Measurements from ENCODE around the gene NUDT1.

Gene NUDT1

DNA sequence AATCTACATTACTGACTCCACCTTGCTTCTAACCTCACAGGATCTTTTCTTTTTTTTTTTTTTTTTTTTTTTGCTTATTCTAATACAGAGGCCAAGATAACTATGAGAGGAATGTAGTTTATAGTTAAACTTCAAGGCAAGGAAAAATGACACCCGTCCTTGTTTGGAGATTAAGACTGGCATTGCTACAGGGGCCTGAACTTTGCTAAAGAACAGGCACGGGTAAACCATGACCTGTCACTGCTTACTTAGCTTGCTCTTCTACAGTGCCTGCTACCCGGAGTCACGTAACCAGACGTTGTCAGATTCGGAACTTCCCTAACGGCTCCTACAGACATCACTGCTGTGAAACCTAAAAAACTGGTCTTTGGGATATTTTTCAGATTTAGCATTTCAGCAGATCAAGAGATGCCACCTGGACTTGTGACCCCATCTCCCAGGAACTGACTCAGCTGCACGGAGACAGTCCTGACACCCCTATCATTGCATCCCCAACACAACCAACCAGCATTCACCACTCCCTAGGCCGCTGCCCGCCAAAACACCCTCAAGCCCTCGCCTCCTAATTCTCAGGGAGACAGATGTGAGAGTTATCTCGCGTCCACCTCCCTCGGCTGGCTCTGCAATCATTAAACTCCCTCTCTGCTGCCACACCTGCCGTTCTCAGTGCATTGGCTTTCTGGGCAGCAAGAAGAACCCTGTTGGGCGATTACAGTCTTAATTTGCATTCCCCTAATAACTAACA lies 36.8 kb upstream of the NUDT1 start:
- no peak for DNase-seq (ENCODE audit: low read depth)

DNA sequence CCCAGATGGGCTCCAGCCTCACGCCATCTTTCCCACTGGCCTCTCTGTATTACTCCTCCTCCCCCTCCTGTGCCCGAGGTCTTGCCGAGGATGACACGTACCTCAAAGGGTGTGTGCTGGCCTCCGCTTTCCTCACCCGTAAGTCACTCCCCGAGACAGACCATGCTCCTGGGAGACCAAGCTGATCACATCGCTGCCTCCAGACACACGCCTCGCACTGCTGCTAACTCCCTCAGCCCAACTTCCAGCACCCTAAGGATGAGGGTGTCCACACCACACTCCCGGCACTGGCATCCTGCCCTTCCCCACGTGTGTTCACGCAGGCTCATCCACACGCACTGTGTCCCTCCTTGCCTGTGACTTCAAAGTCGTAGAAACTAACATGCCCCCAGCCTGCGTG lies 33.3 kb upstream of the NUDT1 start:
- no peak for DNase-seq (ENCODE audit: low read depth)

DNA sequence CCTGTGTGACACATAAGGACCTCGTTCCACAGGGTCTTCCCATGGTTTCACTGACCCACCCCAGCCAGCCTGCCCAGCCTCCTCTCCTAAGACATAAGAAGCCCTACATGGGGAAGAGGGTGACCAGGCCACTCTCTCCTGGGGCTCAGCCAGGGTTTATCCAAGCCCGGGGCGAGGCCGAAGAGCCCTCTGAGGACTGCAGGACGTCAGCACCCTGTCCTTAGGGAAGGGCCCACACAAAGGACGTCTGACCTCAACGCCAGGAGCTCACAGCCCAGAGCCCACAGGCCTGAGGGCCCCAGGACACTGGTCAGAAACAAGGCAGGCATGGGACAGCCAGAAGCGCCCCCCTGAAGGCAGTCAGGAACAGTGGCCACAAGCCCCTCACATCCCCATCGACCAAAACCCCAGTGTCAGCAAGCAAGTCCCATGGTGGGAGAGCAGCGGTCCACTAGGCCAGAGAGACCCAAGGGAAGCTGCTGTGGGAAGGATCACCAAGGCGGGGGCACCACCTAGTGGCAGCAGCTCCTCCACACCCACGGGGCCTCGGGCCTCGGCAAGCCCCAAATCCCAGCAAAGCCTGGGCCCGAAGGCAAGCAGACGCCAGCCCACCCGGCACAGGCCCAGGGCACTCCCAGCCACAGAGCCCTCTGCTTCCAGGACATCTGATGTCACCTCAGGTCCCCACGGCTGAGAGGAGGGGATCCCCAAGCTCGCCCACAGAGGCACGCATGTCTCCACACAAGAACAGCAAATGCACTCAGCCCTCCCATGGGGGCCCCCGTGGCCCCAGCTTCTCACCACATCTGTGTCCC lies 32.7 kb upstream of the NUDT1 start:
- DNase-seq (ENCODE audit: low read depth): no peak

DNA sequence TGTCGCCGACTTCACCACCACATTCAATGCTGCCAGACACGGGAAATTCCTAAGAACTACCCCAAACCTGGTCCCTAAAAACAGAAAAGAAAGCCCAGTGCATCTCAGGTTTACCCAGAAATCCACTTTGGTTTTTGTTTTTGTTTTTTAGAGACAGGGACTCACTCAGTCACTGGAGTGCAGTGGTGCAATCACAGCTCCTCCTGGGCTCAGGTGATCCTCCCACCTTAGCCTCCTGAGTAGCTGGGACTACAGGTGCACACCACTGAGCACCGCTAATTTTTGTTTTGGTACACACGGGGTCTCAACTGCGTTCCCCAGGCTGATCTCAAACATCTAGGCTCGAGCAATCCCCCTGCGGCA lies 32.1 kb upstream of the NUDT1 start:
- no peak for DNase-seq (ENCODE audit: low read depth)

DNA sequence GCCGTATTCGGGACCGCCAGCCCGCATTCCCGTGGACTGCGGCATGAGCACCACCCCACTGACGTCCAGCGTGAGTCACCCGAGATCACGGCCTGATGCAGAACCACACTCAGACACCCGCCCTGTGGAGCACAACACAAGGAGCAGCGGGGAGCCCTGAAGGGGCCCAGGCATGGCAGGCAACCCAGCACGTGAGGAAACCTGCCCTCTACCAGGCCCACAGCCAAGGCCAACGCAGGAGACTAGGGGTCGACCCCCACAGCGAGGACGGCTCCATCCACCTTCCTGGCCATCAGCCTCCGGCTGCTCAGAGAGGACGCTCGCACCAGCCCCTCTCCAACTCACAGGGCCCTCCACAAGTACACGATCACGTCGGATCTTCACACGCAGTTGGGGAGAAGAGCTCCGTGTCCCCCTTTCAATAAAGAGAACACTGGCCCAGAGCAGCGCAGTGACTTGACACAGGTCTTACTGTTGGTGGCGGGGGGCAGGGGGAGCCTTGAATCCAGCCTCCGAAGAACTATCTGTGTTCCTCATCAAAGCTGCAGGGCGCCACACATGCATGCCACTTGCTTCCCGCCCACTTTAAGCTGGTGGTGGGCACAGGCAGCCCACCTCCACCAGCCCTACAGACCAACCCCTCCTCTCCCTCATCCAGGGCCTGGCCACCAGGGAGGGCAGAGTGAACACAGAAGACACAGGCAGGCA lies 31.3 kb upstream of the NUDT1 start:
- no peak for DNase-seq (ENCODE audit: low read depth)

DNA sequence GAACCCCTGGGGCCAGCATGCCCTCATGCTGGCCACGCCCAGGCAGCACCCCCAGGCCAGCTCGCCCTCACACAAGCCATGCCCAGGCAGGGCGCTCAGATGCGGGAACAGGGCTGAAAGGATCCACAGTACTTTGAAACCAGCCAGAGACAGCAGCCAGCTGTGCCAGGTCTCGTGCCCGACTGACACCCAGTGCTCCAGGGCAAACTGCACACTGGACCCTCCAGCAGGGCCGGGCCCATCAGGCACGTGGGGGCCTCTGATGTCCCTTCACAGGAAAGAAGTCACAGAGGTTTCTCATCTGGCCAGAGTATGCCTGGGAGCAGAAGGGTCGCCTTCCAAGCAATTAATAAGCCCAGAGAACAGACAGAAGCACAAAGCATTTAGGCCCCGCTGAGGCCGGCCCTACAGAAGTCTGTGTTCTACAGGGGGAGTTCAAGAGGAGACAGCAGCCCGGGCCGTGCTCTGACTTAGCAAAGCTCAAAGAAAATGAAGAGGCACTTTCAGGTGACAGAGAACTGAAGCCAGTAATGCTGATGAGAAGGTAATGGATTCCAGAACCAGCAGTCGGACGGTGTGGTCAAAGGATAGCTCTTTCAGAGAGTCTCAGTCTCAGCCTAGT lies 30.7 kb upstream of the NUDT1 start:
- no peak for DNase-seq (ENCODE audit: low read depth)

DNA sequence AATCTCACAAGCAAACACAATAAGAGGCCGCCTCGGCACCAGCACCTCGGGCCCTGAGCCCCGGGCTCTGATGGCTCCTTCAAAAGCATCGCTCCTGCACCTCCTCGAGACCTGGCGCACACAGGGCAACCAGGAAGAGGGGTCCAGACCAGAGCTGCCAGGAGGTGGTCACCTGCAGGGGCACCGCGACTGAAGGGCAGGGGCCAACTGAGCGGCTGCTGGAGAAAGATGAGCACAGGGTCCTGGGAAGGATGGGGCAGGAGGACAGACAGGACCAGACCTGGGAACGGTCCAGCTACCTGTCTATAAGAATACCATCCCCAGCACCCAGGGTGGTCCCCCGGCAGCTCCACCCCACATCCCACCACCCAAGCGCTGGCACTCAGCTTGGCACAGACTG lies 30.1 kb upstream of the NUDT1 start:
- DNase-seq (ENCODE audit: low read depth): no peak

DNA sequence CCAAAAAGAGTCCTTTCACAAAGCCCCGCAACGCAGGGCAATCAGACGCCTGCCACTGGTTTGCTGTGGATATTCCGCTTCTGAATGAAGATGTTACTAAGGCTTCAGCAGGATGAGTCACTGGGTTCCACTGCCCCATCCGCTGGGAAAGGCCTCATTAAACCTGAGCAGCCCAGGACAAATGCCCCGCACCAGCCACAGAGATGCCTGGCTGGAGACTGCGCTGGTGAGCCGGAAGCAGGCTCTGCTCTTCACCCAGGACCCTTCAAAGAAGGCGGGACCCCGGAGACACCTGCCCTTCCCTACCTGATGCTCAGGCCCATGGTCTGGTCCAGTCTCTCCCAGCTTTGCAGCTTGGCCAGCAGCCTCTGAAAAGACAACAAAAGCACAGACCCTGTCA lies 29.1 kb upstream of the NUDT1 start:
- DNase-seq (ENCODE audit: low read depth): no peak

DNA sequence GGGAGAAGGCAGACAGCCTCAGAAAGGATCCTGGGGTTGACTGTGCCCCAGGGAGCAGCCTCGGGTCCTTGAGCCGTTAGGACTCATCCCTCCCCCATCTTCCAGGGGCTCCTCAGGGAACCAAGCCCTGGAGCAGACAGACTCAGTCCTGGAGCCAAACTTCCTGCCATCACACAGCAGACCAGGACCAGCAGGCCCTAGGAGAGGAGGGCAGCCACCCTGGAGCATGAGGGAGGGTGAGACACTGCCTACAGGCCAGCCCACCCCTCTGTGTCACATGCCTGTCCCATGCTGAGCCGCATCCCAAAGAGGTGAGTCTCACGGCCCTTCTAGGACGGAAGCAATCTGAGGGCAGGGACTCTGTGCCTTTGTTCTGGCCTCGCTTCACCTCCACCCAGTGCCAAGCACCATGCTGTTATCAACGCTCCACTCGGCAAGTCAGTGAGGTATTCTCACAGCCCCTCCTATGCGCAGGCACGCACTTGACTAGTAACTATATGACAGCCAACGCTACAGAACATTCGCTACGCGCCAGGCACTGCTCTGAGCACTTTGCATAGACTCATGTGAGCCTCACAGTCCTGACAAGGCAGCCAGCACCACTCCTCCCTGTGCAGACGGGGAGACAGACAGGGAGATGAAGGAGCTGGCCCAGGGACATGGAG lies 28.3 kb upstream of the NUDT1 start:
- DNase-seq (ENCODE audit: low read depth): no peak

DNA sequence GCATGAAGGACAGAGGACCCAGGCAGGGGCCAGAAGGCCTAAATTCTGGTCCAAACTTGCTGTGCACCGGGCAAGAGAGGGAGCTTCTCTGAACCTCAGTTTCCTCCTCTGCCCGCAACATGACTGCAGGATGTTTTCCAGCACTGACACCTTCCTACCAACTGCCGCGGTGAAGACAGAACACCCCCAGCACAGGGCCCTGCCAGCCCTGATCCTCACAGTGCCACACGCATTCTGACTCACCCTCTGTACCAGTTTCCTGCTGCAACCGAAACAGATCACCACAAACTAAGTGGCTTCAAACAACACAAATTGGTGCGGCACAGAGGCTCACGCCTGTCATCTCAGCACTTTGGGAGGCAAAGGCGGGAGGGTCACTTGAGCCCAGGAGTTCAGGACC lies 27.4 kb upstream of the NUDT1 start:
- no peak for DNase-seq (ENCODE audit: low read depth)

DNA sequence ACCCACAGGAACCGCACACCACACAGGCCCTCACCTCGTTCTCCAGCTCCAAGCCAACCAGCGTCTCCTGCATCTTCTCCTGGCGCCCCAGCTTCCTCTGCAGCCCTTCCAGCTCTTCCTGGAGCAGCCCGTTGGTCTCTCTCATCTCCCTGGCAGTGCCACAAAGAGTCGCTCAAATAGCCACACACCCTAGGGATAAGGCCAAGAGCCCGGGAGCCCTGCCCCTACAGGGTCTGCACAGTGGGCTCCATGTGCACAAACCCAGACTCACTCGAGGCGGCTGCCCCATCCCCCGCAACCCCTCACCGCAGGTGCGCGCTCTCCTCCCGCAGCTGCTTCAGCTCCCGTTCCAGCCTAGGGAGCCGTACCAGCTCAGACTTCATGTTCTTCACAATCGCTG lies 26.2 kb upstream of the NUDT1 start:
- no peak for DNase-seq (ENCODE audit: low read depth)

DNA sequence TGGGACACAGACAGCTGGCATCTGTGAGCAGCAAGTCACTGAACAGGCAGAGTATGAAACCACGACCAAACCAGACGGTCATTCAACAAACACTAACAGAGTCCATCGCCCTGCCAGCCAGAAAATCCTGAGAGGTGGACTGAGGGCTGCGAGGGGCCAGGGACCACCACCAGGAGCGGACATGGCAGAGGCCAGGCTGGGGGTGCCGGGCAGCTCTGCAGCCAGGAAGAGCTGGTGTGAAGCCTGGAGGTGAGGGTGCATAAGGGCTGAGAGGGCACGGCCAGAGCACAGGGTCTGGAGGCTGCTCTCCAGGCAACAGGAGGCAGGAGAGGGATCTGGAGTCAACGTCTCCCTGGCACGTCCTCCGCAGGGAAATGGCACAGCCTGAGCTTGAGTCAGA lies 24.8 kb upstream of the NUDT1 start:
- no peak for DNase-seq (ENCODE audit: low read depth)

DNA sequence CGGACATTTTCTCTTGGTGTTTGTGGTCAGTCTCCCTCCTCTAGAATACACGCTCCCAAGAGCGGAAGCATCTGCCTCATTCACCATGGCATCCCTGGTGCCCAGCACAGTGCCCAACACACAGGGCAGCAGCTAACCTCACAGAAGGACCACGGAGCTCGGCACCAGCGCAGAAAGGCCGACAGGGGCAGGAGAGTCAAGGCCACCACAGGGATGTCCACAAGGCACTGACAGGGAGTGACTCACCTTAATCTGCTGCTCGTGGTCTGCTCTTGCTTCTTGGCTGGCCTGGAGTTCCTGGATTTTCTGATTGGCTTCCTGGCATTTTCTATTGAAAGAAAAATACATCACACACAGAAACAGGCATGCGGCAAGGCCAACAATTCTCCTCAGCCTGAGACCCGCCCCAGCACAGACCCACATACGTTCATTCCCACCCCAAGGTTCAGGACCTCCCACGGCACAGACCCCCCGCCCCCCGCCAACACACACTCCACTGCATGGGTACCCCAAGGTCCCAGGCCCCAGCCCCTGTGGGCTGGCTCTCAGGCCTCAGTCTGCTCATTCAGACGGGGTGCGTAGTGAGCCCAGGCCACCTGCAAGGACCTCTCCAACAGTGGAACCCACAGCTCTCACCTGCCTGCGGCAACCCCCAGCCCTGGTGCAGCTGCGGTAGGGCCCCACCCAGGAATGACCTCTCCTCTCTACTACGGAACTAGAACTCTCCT lies 24.1 kb upstream of the NUDT1 start:
- no peak for DNase-seq (ENCODE audit: low read depth)

DNA sequence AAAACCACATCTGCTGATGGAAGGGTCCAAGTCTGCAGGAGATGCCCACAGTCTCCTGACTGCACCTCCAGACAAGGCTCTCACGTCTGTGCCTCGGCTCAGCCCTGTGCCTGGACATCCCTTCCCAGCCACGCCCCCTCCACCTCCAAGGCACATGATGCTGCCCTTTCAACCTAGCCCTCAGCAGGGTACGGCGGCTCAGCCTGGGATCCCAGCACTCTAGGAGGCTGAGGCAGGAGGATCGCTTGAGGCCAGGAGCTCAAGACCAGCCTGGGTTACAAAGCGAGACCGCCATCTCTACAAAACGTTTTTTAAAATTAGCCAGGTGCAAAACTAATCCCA lies 23.6 kb upstream of the NUDT1 start:
- DNase-seq (ENCODE audit: low read depth): no peak

DNA sequence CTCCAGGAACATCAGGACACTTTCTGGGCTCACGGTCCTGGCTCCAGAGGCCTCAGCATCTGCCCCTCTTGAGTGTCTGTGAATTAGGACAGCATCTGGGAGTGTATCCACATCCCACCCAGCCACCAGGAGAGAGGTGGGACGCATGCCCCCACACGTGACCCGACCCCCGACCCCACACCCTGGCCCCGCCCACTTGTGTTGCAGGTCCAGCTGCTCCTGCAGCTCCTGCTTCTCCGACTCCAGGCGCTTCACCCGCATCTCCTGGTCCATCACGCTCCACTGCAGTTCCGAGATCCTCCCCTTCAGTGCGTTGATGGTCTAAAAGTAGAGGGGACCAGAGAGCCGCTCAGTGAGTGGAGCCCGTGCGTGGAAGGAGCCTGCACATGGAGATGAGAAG lies 22.9 kb upstream of the NUDT1 start:
- no peak for DNase-seq (ENCODE audit: low read depth)

DNA sequence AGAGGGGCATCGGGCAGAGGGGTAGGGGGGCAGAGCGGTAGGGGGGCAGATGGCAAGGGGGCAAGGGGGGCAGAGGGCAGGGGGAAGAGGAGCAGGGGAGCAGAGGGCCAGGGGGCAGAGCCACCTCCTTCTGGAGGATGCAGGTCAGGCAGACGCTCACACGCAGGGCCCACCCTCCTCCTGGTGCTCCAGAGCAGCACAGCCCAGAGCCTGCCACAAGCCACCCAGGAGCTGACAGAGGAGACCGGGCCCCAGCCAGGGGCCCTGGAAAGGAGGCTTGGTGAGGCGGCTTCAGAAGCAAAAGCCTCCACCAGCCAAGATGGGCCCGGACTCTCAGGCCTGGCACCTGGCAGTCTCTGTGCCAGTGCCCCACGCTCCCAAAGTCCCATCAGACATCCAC lies 22.4 kb upstream of the NUDT1 start:
- no peak for DNase-seq (ENCODE audit: low read depth)

DNA sequence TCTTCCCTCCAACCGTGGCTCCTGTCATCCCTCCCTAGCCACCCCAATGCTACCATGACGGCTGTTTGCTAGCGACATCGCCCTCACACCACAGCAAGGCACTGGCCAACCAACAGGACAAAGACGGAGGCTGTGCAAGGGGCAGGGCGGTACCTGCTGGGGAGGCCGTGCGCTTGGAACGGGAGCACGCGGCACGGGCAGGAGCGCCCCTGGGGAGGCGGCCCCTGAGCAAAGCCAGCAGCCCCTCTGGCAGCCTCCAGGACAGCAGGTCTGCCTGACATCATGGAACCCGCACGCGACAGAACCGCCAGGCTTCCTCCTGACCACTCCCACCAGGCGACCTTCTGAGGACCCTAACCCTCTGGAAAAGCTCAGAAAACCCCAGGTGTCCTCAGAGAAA lies 22.0 kb upstream of the NUDT1 start:
- DNase-seq (ENCODE audit: low read depth): no peak

DNA sequence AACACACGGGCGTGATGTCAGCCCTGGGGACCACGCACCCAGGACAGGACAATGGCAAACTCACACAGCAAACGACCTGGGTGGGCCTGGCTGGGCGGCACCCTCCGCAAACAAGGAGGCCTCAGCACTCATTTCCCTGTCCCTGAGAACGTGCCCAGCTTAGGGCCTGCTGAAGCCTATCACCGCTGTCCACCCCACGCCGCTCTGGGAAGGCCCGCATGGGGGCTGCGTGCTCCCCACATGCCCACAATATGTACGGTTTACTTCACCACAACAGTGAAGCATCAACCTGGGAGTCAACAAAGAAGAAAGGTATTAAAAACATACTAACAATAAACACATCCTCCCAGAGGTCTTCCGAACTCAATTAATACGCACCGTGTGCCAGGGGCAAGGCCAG lies 21.5 kb upstream of the NUDT1 start:
- DNase-seq (ENCODE audit: low read depth): no peak

DNA sequence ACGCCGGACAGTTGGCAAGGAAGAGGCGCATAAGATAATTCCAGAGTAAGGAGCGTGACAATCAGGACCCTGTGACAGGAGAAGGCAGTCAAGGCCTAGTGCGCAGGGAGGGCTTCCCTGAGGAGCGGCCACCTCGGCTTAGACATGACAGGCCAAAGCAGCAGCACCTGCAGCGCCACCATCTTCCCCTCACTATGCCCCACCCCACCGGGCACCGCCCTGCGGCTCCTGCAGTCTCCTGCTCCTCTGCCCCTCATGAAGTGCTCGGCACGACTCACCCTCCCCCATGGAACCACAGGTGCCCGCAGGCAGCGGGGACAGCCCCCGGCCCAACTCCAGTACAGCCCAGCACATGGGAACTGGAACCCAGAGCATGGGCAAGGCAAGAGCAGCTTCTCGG lies 21.1 kb upstream of the NUDT1 start:
- DNase-seq (ENCODE audit: low read depth): no peak

DNA sequence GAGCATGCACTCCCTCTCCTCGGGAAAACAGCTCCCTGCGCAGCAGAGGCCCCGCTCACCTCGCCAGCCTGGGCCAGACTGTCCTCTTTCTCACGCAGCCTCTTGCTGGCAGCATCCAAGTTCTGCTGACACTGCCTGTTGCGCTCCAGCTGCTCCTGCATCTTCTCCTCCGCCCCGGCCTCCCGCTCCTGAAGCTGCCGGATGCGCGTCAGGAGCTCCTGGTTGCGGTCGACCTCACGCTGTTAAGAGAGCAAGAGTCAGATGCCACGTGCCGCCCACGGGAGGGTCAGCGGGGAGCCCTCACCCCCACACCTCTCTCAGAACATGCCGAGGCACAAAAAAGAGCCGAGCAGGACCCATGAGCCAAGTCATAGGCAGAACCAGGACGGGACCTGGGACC lies 19.5 kb upstream of the NUDT1 start:
- no peak for DNase-seq (ENCODE audit: low read depth)

DNA sequence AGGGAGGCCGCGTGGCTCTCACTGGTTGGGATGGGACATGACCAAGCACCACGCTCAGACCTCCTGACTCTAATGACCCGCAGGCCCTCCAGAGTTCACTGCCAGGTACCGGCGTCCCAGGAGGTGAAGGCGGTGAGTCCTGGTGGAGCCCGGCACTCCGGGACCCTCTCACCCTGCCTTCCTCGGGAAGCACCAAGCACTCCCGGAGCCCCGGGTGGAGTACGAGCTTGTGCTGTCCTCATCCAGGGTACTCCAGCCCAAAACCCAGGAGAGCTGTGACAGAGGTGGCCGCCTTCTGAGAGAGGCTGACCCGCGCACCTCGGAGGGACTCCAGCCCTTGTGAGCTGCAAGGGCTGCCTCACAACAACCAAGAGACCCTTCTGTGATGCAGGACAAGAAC lies 18.7 kb upstream of the NUDT1 start:
- no peak for DNase-seq (ENCODE audit: low read depth)

DNA sequence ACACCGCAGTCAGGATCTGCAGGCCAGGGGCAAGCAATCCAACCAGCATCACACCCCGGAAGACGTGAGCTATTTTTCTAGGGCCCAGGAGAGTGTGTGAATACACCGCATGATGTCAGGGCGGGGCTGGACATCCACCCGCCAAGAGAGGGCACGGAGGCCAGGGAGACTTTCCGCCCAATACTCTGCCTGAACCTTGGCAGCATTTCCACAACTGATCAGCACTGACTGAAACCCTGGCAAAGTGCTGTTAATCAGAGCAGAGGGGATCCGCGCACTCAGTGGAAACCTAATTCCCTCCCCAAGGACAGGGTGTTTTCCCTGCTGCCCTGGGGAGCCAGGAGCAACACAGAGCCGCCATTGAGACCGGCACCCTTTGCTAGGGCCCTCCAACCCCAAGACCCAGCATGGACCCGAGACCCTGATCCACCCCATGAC lies 17.5 kb upstream of the NUDT1 start:
- no peak for DNase-seq (ENCODE audit: low read depth)
